Lung (tissue), 12 donors: ENCODE results near the gene RBM39. TPM values are rescaled to one million over a fixed set of nuclear protein-coding genes. Genes with fewer than 3 reads are reported as not detected.

ENCODE experiments used
- ATAC-seq: fragments of 200-7000 bp; cut with Tn5 transposase; one replicate; pipeline ENCODE4 v1.9.1; 2020; ENCODE audit warnings: moderate number of reproducible peaks; ENCODE audit not compliant: insufficient read depth, low FRiP score
- DNase-seq, 3 donors: peaks; one replicate each; pipeline ENCODE4 v3.0.0-alpha.2; 2013 to 2017
- H3K27ac ChIP-seq, 2 donors: one replicate each; pipeline ENCODE4 v1.5.1; 2013; ENCODE audit warnings: mild to moderate bottlenecking in 2 of 2, moderate library complexity in 2 of 2, control low read depth in 1 of 2, inconsistent platforms in 1 of 2, low read depth in 1 of 2, low read length in 1 of 2
- H3K27me3 ChIP-seq, 3 donors: one replicate each; pipeline ENCODE4 v1.5.1; 2013; ENCODE audit warnings: low read length in 2 of 3; ENCODE audit not compliant: control insufficient read depth in 3 of 3, insufficient read depth in 3 of 3
- H3K36me3 ChIP-seq, 4 donors: one replicate each; pipeline ENCODE4 v1.5.1; 2013; ENCODE audit warnings: low read length in 4 of 4, mild to moderate bottlenecking in 1 of 4, moderate library complexity in 1 of 4; ENCODE audit not compliant: control insufficient read depth in 4 of 4, insufficient read depth in 4 of 4
- H3K4me1 ChIP-seq, 5 donors: one replicate each; pipeline ENCODE4 v1.5.1; 2013; ENCODE audit warnings: low read length in 5 of 5, mild to moderate bottlenecking in 2 of 5, moderate library complexity in 1 of 5; ENCODE audit not compliant: control insufficient read depth in 5 of 5, insufficient read depth in 5 of 5
- H3K4me3 ChIP-seq: one replicate; pipeline ENCODE4 v1.5.1; 2013; ENCODE audit warnings: mild to moderate bottlenecking, control low read depth, moderate library complexity
- H3K9ac ChIP-seq, 2 donors: one replicate each; pipeline ENCODE4 v1.5.1; 2013; ENCODE audit warnings: low read length in 2 of 2, control low read depth in 1 of 2; ENCODE audit not compliant: insufficient read depth in 1 of 2
- H3K9me3 ChIP-seq, 4 donors: one replicate each; pipeline ENCODE4 v1.5.1; 2013; ENCODE audit warnings: low read length in 3 of 4, mild to moderate bottlenecking in 1 of 4, moderate library complexity in 1 of 4; ENCODE audit not compliant: control insufficient read depth in 4 of 4, insufficient read depth in 3 of 4
- WGBS, 2 donors: extraction: QIAGEN DNeasy Blood & Tissue Kit; methylation state at CpG; one replicate each; pipeline ENCODE4 v1.1.7; 2013; 5-methylcytosine and 5-hydroxymethylcytosine counted together
- polyA plus RNA-seq, 2 donors: library from polyadenylated mRNA; stranded (reverse); fragments of 200-250 nt; gene quantifications; one replicate each; pipeline ENCODE4 v1.2.1, GENCODE V29; 2013
- total RNA-seq, 2 donors: library from RNA; depleted of rRNA in 1 of 2; stranded (reverse); fragments of >200 nt in 1 of 2; gene quantifications; one replicate each; pipeline ENCODE4 v1.2.1, GENCODE V29; 2014 to 2021
- TF ChIP-seq, protein P1 (sequence below): IDR thresholded peaks from 2 replicates; pipeline ENCODE4 v1.5.1; 2012; ENCODE audit warnings: mild to moderate bottlenecking; ENCODE audit errors: control extremely low read depth, extremely low read depth
- donor health status: control.
- donor health status: control.
- donor health status: Bipolar disorder and iron deficiency.
- donor health status: healthy.
- donor health status: DM: yes; HTN: yes; CAD: no.

Gene RBM39
- total and polyA plus RNA-seq, 4 donors: 162 to 689 (median 356) TPM

DNA sequence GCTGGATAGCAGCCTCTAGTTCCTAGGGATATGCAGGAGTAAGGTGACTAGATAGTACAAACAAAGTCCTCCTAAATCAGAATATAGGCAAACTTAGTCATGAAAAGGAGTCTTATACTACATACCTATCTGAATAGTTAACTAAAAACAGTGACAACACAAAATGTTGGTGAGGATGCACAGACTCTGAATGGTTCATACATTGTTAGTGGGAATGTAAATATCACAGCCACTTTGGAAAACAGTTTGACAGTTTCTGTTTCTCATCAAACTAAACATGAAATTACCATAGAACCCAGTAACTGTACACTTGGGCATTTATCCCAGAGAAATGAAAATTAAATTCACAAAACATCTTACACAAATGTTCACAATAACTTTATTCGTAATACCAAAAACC, 60.1 kb downstream of the RBM39 start:
- 95 to 100% methylated on average over 1 of the region's 1 CpG for WGBS, 2 donors
- no peak overlapping the region for H3K4me3 ChIP-seq
- no peak overlapping the region for H3K27ac ChIP-seq
- TF ChIP-seq, protein P1, sequence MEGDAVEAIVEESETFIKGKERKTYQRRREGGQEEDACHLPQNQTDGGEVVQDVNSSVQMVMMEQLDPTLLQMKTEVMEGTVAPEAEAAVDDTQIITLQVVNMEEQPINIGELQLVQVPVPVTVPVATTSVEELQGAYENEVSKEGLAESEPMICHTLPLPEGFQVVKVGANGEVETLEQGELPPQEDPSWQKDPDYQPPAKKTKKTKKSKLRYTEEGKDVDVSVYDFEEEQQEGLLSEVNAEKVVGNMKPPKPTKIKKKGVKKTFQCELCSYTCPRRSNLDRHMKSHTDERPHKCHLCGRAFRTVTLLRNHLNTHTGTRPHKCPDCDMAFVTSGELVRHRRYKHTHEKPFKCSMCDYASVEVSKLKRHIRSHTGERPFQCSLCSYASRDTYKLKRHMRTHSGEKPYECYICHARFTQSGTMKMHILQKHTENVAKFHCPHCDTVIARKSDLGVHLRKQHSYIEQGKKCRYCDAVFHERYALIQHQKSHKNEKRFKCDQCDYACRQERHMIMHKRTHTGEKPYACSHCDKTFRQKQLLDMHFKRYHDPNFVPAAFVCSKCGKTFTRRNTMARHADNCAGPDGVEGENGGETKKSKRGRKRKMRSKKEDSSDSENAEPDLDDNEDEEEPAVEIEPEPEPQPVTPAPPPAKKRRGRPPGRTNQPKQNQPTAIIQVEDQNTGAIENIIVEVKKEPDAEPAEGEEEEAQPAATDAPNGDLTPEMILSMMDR: no peak
- DNase-seq (no peak), ATAC-seq (no peak)
- H3K4me1 ChIP-seq: no peaks in the 10 kb centered on the region
- peaks cover 0 to 13% (median 5%) of the 10 kb centered on the region in 4 donors for H3K36me3 ChIP-seq
- H3K9ac ChIP-seq: no peak overlapping the region
- no peaks in the 10 kb centered on the region for H3K9me3 ChIP-seq
- no peaks in the 10 kb centered on the region for H3K27me3 ChIP-seq

DNA sequence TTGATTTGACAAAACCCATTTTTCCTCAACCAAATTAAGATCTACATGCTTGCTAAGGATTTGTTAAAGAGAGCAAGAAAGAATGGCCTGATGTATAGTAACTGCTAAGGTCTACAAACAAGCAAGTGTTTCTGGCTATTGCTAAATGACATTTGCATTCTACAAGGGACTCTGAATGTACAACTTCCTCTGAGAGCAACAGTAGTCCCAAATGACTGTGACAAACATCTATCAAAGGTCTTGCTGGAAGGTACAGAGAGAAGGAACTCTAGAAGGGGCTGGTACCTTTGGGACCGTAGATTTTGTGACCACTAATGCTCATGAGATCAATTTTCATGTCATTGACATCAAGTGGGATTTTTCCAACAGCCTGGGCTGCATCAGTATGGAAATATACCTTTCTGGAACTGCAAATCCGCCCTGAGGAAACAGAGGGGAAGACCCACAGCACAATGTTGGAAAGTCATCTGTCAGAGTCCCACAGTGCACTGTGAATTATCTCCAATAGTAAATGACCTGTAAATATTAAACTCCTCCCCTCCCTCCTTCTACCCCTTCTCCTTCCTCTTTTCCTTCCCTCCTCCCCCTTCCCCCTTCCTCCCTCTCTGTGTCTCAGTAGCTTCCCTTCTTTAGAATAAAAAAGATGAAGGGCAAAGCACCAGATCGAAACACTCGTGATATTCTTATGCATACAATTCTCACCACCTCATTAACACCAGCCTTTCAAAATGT, 61.4 kb downstream of the RBM39 start:
- DNase-seq (no peak), ATAC-seq (no peak)
- no peaks in the 10 kb centered on the region for H3K4me1 ChIP-seq
- 49 to 76% methylated on average over 4 of the region's 4 CpGs for WGBS, 2 donors
- H3K27me3 ChIP-seq: no peaks in the 10 kb centered on the region
- TF ChIP-seq, protein P1: no peak
- no peak overlapping the region for H3K4me3 ChIP-seq
- no peak overlapping the region for H3K9ac ChIP-seq
- no peaks in the 10 kb centered on the region for H3K9me3 ChIP-seq
- no peak overlapping the region for H3K27ac ChIP-seq
- H3K36me3 ChIP-seq: peaks cover 0 to 13% (median 5%) of the 10 kb centered on the region in 4 donors

DNA sequence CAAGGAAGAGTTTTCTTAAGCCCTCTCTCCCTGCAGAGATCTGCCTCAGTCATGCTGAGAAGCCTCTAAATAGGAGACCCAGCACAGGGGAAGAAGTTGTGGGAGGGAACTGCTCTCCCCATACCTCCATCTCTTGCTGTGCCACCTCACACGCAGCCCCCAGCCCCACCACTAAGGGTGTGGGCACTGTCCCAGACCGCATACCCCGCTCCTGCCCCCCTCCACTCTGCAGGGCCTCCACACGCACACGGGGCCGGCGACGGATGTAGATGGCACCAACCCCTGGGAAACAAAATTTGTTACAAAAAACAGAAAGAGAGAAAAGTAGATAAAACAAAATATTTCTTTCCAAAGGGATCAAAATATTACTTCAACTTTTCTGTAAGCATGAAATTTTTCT, 67.1 kb downstream of the RBM39 start:
- no peak overlapping the region for H3K27ac ChIP-seq
- TF ChIP-seq, protein P1: no peak
- no peak overlapping the region for H3K4me3 ChIP-seq
- no peaks in the 10 kb centered on the region for H3K4me1 ChIP-seq
- peaks cover 13 to 28% (median 25%) of the 10 kb centered on the region in 4 donors for H3K36me3 ChIP-seq
- H3K27me3 ChIP-seq: no peaks in the 10 kb centered on the region
- H3K9me3 ChIP-seq: no peaks in the 10 kb centered on the region
- ATAC-seq (no peak), DNase-seq (no peak)
- WGBS, 2 donors: 95 to 97% methylated on average over 8 of the region's 8 CpGs
- H3K9ac ChIP-seq: no peak overlapping the region
